Measurements from ENCODE around the gene FNBP1. TPM values are rescaled to one million over a fixed set of nuclear protein-coding genes. Genes with fewer than 3 reads are reported as not detected.

FNBP1 gene
- total and polyA plus RNA-seq, 3 donors from 2014 or later: 37.9 to 89.2 (median 76.6) TPM

- intact Hi-C loops (cut with DNase I; ENCODE audit: low total_unique reads): no loop called here
- DNase-seq: no peak
- Histone ChIP-seq H3K27ac (no peak overlapping the region), H3K4me3 (no peak overlapping the region), H3K27me3 (no peaks in the 10 kb centered on the region), H3K36me3 (ENCODE audit: low read depth, missing control alignments) (no peaks in the 10 kb centered on the region), H3K4me1 (no peaks in the 10 kb centered on the region), H3K9me3 (no peaks in the 10 kb centered on the region)
- 55 to 63% methylated on average over 3 of the region's 3 CpGs for WGBS, 2 donors
- TF ChIP-seq POLR2A (IDR thresholded peaks at IDR 0.05): no peak
- TF ChIP-seq, protein P1, sequence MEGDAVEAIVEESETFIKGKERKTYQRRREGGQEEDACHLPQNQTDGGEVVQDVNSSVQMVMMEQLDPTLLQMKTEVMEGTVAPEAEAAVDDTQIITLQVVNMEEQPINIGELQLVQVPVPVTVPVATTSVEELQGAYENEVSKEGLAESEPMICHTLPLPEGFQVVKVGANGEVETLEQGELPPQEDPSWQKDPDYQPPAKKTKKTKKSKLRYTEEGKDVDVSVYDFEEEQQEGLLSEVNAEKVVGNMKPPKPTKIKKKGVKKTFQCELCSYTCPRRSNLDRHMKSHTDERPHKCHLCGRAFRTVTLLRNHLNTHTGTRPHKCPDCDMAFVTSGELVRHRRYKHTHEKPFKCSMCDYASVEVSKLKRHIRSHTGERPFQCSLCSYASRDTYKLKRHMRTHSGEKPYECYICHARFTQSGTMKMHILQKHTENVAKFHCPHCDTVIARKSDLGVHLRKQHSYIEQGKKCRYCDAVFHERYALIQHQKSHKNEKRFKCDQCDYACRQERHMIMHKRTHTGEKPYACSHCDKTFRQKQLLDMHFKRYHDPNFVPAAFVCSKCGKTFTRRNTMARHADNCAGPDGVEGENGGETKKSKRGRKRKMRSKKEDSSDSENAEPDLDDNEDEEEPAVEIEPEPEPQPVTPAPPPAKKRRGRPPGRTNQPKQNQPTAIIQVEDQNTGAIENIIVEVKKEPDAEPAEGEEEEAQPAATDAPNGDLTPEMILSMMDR (IDR thresholded peaks at IDR 0.05): no peak
These were observed 189.4 kb downstream of the FNBP1 start for GRCh38 chr9:129853614-129854013.

GRCh38 chr9:129852579-129852978 is 190.4 kb downstream of the FNBP1 start:
- no peaks in the 10 kb centered on the region for H3K36me3 ChIP-seq (ENCODE audit: low read depth, missing control alignments)
- H3K27ac ChIP-seq: no peak overlapping the region
- no peaks in the 10 kb centered on the region for H3K27me3 ChIP-seq
- intact Hi-C loops (cut with DNase I; ENCODE audit: low total_unique reads): no loop called here
- TF ChIP-seq, protein P1 (IDR thresholded peaks at IDR 0.05): no peak
- no peak for TF ChIP-seq POLR2A (IDR thresholded peaks at IDR 0.05)
- no peaks in the 10 kb centered on the region for H3K4me1 ChIP-seq
- 74 to 77% methylated on average over 4 to 5 of the region's 5 CpGs for WGBS, 2 donors
- DNase-seq: no peak
- no peak overlapping the region for H3K4me3 ChIP-seq
- no peaks in the 10 kb centered on the region for H3K9me3 ChIP-seq

DNA sequence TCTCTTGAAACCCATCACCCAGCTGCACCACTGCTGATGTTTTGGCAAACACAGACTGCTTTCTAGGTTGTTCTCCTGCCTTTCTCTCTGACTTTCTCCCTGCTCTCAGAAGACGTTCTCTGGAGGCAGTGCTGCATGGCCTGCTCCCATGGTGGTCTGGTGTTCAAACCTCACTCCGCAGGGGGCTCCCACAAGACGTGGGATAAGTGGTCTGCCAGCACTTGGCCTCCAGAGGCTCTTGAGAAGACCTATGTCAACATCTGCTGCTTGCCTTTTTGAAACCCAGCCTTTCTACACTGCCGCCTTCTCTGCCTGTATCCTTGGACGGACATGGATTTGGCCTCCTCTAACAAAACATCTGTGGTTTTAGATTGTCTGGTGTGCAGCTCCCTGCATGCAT is 191.2 kb downstream of the FNBP1 start:
- Histone ChIP-seq H3K9me3 (no peaks in the 10 kb centered on the region), H3K27me3 (no peaks in the 10 kb centered on the region), H3K27ac (no peak overlapping the region), H3K4me3 (no peak overlapping the region), H3K36me3 (ENCODE audit: low read depth, missing control alignments) (no peaks in the 10 kb centered on the region), H3K4me1 (no peaks in the 10 kb centered on the region)
- TF ChIP-seq, protein P1 (IDR thresholded peaks at IDR 0.05): no peak
- TF ChIP-seq POLR2A (IDR thresholded peaks at IDR 0.05): no peak
- 79 to 84% methylated on average over 5 of the region's 5 CpGs for WGBS, 2 donors
- intact Hi-C loops (cut with DNase I; ENCODE audit: low total_unique reads): no loop called here
- DNase-seq: no peak

GRCh38 chr9:129850821-129851550 is 192.0 kb downstream of the FNBP1 start:
- Histone ChIP-seq H3K27me3 (no peaks in the 10 kb centered on the region), H3K4me1 (no peaks in the 10 kb centered on the region), H3K36me3 (ENCODE audit: low read depth, missing control alignments) (no peaks in the 10 kb centered on the region), H3K27ac (no peak overlapping the region), H3K9me3 (no peaks in the 10 kb centered on the region), H3K4me3 (no peak overlapping the region)
- intact Hi-C loops (cut with DNase I; ENCODE audit: low total_unique reads): no loop called here
- TF ChIP-seq, protein P1 (IDR thresholded peaks at IDR 0.05): no peak
- no peak for TF ChIP-seq POLR2A (IDR thresholded peaks at IDR 0.05)
- no peak for DNase-seq
- 85 to 89% methylated on average over 6 of the region's 6 CpGs for whole genome bisulfite sequencing, 2 donors

GRCh38 chr9:129849901-129850300 is 193.1 kb downstream of the FNBP1 start:
- WGBS, 2 donors: 73% methylated on average over 6 of the region's 6 CpGs
- Histone ChIP-seq H3K4me3 (no peak overlapping the region), H3K9me3 (no peaks in the 10 kb centered on the region), H3K27ac (no peak overlapping the region), H3K36me3 (ENCODE audit: low read depth, missing control alignments) (no peaks in the 10 kb centered on the region), H3K27me3 (no peaks in the 10 kb centered on the region), H3K4me1 (no peaks in the 10 kb centered on the region)
- TF ChIP-seq POLR2A (IDR thresholded peaks at IDR 0.05): no peak
- TF ChIP-seq, protein P1 (IDR thresholded peaks at IDR 0.05): no peak
- DNase-seq: no peak
- intact Hi-C loops (cut with DNase I; ENCODE audit: low total_unique reads): no loop called here
